Effector memory CD8-positive, alpha-beta T cell (primary cell): ENCODE measurements around the gene CCDC107.
"Not testable (repeated sequence)": the region's sequence is repeated elsewhere in the genome, so short reads cannot be mapped to it uniquely, and the experiment has no call there.

Experiments used
- ATAC-seq: fragments of 150-1000 bp; cut with Tn5 transposase; replicated peaks from 2 replicates; pipeline ENCODE4 v1.10.0; 2021; ENCODE audit warnings: mild to moderate bottlenecking, moderate library complexity
- DNase-seq, 3 experiments: peaks; one replicate each; pipeline ENCODE4 v3.0.0; 2021
- H3K27ac Mint-ChIP-seq, 2 donors: one replicate each; pipeline ENCODE4 v1.8.0; 2022; ENCODE audit warnings: mild to moderate bottlenecking in 2 of 2, mixed read lengths in 2 of 2, moderate library complexity in 2 of 2
- H3K27me3 Mint-ChIP-seq, 2 donors: one replicate each; pipeline ENCODE4 v1.8.0; 2022; ENCODE audit warnings: mixed read lengths in 2 of 2
- H3K36me3 Mint-ChIP-seq: one replicate; pipeline ENCODE4 v1.8.0; 2022; ENCODE audit warnings: mild to moderate bottlenecking, moderate library complexity, mixed read lengths; ENCODE audit not compliant: insufficient read depth
- H3K4me1 Mint-ChIP-seq, 2 donors: one replicate each; pipeline ENCODE4 v1.8.0; 2022; ENCODE audit warnings: low read depth in 2 of 2, mixed read lengths in 2 of 2
- H3K4me3 Mint-ChIP-seq, 2 donors: one replicate each; pipeline ENCODE4 v1.8.0; 2022; ENCODE audit warnings: mild to moderate bottlenecking in 2 of 2, mixed read lengths in 2 of 2, moderate library complexity in 2 of 2
- H3K9me3 Mint-ChIP-seq, 2 donors: one replicate each; pipeline ENCODE4 v1.8.0; 2022; ENCODE audit warnings: mixed read lengths in 2 of 2

Gene CCDC107

DNA sequence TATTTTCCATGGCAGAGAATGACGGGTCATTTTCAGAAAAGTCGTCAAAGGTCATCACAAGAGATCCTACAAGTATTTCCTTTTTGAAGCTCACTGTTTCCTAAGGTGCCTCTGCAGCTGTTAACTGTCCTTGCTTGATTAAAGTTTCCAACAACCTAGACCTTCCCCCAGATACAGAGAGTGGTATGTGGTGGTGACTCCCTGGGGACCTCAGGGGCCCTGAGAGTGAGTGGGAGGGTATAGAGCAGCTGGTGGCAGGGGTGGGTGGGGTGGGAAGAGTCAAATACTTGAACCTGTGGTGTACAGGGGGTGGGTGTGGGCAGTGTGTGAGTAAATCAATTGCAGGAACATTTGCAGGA, 38.3 kb upstream of the CCDC107 start:
- peak; percentile 24 for ATAC-seq
- Mint-ChIP-seq H3K9me3 (no peaks in the 10 kb centered on the region), H3K36me3 (peaks cover 4% of the 10 kb centered on the region), H3K4me1 (peaks cover 41 to 44% of the 10 kb centered on the region in 2 donors), H3K27me3 (no peaks in the 10 kb centered on the region), H3K4me3 (peak overlapping the region; percentile 88 to 89), H3K27ac (peak overlapping the region; percentile 97 to 98)
- no peak for DNase-seq

GRCh38 chr9:35627575-35627974, 30.5 kb upstream of the CCDC107 start:
- H3K4me3 Mint-ChIP-seq, result no peak overlapping the region
- ATAC-seq (no peak), DNase-seq (no peak)
- H3K27ac Mint-ChIP-seq, result peak overlapping the region; percentile 2 to 35
- H3K36me3 Mint-ChIP-seq, result no peaks in the 10 kb centered on the region
- no peaks in the 10 kb centered on the region for H3K27me3 Mint-ChIP-seq
- H3K4me1 Mint-ChIP-seq, result peaks cover 4 to 6% of the 10 kb centered on the region in 2 donors
- no peaks in the 10 kb centered on the region for H3K9me3 Mint-ChIP-seq

- H3K9me3 Mint-ChIP-seq, result no peaks in the 10 kb centered on the region
- no peaks in the 10 kb centered on the region for H3K27me3 Mint-ChIP-seq
- no peaks in the 10 kb centered on the region for H3K36me3 Mint-ChIP-seq
- H3K4me1 Mint-ChIP-seq, result peaks cover 4 to 6% of the 10 kb centered on the region in 2 donors
- DNase-seq (no peak), ATAC-seq (no peak)
- H3K27ac Mint-ChIP-seq, result no peak overlapping the region
- no peak overlapping the region for H3K4me3 Mint-ChIP-seq
Observed at GRCh38 chr9:35628389-35628991, 29.6 kb upstream of the CCDC107 start.

DNA sequence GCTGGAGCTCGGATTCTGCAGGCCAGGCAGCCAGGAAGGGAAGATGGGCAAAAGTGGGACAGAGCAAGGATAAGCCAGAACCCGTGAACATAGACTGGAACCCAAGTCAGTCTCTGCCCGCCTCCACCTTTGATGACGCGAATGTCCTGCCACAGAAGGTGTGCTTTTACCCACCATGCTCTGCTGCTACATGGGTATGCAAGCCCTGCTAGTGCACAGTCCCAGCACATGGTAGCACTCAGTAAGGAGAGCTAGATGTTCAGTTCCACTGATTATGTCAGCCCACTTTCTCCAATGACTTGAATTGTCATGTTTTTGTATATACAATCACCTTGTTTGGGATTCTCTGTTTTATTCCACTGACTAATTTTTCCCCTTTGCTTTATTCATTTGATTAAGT, 28.5 kb upstream of the CCDC107 start:
- no peak for ATAC-seq
- Mint-ChIP-seq H3K4me3 (no peak overlapping the region), H3K9me3 (no peaks in the 10 kb centered on the region), H3K36me3 (no peaks in the 10 kb centered on the region), H3K4me1 (peaks cover 5 to 7% of the 10 kb centered on the region in 2 donors), H3K27ac (no peak overlapping the region), H3K27me3 (no peaks in the 10 kb centered on the region)
- no peak for DNase-seq

DNA sequence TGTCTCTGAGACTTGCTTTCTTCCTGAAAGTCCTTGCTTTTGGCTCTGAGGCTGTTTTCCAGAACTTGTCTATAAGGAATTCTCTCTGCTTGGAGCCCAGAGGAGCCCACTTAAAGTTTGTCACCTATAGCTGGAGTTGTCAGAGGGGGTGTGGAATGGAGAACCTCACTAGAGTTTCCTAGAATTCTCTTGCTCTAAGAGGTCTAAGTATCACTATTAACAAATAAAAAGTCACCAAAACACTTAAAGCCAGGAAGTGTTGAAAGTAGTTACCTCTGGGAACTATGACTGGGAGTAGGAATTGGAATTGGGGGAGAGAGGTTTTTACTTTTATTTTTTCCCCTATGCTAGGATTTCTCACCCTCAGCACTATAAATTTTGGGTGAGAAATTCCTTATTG, 22.4 kb upstream of the CCDC107 start:
- Mint-ChIP-seq H3K36me3 (peaks cover 2% of the 10 kb centered on the region), H3K4me1 (peaks cover 45 to 53% of the 10 kb centered on the region in 2 donors), H3K9me3 (no peaks in the 10 kb centered on the region), H3K4me3 (peak overlapping the region in 1 of 2 donors; percentile 54), H3K27me3 (no peaks in the 10 kb centered on the region), H3K27ac (peak overlapping the region; percentile 89 to 92)
- no peak for DNase-seq
- ATAC-seq, result no peak

- Mint-ChIP-seq H3K27me3 (no peaks in the 10 kb centered on the region), H3K9me3 (no peaks in the 10 kb centered on the region), H3K36me3 (peaks cover 2% of the 10 kb centered on the region), H3K4me3 (peak overlapping the region; percentile 31 to 54), H3K4me1 (peaks cover 48 to 53% of the 10 kb centered on the region in 2 donors), H3K27ac (peak overlapping the region; percentile 89 to 92)
- peak; percentile 16 for ATAC-seq
- no peak for DNase-seq
Observed at GRCh38 chr9:35636135-35636876, 21.8 kb upstream of the CCDC107 start.

GRCh38 chr9:35636877-35637246, 21.2 kb upstream of the CCDC107 start:
- H3K9me3 Mint-ChIP-seq, ATAC-seq, H3K36me3 Mint-ChIP-seq, H3K27me3 Mint-ChIP-seq, DNase-seq: not testable (repeated sequence)
- Mint-ChIP-seq H3K27ac (peak overlapping the region; percentile 89 to 92), H3K4me1 (peaks cover 48 to 53% of the 10 kb centered on the region in 2 donors), H3K4me3 (peak overlapping the region in 1 of 2 donors; percentile 54)

DNA sequence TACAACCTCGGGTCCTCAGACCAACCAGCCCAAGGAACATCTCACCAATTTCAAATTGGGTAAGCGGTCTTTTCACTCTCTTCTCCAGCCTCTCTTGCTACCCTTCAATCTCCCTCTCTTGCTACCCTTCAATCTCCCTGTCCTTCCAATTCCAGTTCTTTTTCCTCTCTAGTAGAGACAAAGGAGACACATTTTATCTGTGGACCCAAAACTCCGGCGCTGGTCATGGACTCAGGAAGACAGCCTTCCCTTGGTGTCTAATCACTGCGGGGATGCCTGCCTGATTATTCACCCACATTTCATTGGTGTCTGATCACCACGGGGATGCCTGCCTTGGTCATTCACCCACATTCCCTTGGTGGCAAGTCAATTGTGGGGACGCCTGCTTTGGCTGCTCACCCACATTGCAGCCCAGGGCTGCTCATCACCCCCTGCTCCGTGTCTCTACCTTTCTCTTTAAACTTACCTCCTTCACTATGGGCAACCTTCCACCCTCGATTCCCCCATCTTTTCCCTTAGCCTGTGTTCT, 20.6 kb upstream of the CCDC107 start:
- H3K4me3 Mint-ChIP-seq, result peak overlapping the region; percentile 54 to 65
- DNase-seq, H3K9me3 Mint-ChIP-seq, H3K36me3 Mint-ChIP-seq, ATAC-seq, H3K27me3 Mint-ChIP-seq: not testable (repeated sequence)
- H3K4me1 Mint-ChIP-seq, result peaks cover 49 to 53% of the 10 kb centered on the region in 2 donors
- peak overlapping the region; percentile 89 to 92 for H3K27ac Mint-ChIP-seq

GRCh38 chr9:35638751-35639150, 19.3 kb upstream of the CCDC107 start:
- H3K36me3 Mint-ChIP-seq, H3K27me3 Mint-ChIP-seq, H3K9me3 Mint-ChIP-seq: not testable (repeated sequence)
- peaks cover 49 to 59% of the 10 kb centered on the region in 2 donors for H3K4me1 Mint-ChIP-seq
- ATAC-seq, result peak; percentile 85
- peak overlapping the region; percentile 89 to 92 for H3K27ac Mint-ChIP-seq
- H3K4me3 Mint-ChIP-seq, result peak overlapping the region; percentile 54 to 65
- peak in 1 of 3 experiments; percentile 37 for DNase-seq

- peak overlapping the region; percentile 21 to 54 for H3K4me3 Mint-ChIP-seq
- H3K4me1 Mint-ChIP-seq, result peaks cover 49 to 59% of the 10 kb centered on the region in 2 donors
- not testable (repeated sequence) for H3K9me3 Mint-ChIP-seq, H3K27me3 Mint-ChIP-seq, H3K36me3 Mint-ChIP-seq, DNase-seq
- peak; percentile 64 for ATAC-seq
- H3K27ac Mint-ChIP-seq, result peak overlapping the region; percentile 89 to 92
Observed at GRCh38 chr9:35639225-35639624, 18.9 kb upstream of the CCDC107 start.

- H3K36me3 Mint-ChIP-seq, result peaks cover 6% of the 10 kb centered on the region
- no peak for DNase-seq
- H3K27ac Mint-ChIP-seq, result peak overlapping the region; percentile 89 to 92
- H3K9me3 Mint-ChIP-seq, result no peaks in the 10 kb centered on the region
- H3K27me3 Mint-ChIP-seq, result no peaks in the 10 kb centered on the region
- H3K4me1 Mint-ChIP-seq, result peaks cover 50 to 57% of the 10 kb centered on the region in 2 donors
- peak overlapping the region; percentile 21 to 54 for H3K4me3 Mint-ChIP-seq
- ATAC-seq, result no peak
Observed at GRCh38 chr9:35639631-35640030, 18.5 kb upstream of the CCDC107 start.

DNA sequence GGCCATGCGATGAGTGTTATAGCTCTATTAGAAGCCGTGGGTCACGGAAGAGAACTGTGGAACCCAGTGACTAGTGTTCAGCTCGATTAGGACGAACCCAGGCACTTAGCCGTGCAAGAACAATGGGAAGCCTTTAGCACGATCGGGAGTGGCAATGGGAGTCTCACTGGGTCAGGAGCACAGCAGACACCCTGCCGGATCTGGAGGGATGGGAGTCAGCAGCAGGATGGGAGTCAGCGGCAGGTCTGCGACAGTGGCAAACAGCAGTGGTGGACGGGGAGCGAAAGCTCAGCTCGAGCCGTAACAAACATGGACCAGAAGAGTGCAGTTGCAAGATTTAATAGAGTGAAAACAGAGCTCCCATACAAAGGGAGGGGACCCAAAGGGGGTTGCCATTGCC, 17.7 kb upstream of the CCDC107 start:
- H3K4me1 Mint-ChIP-seq, result peaks cover 47 to 49% of the 10 kb centered on the region in 2 donors
- not testable (repeated sequence) for H3K36me3 Mint-ChIP-seq, H3K9me3 Mint-ChIP-seq, ATAC-seq, H3K27me3 Mint-ChIP-seq, DNase-seq, H3K4me3 Mint-ChIP-seq, H3K27ac Mint-ChIP-seq

DNA sequence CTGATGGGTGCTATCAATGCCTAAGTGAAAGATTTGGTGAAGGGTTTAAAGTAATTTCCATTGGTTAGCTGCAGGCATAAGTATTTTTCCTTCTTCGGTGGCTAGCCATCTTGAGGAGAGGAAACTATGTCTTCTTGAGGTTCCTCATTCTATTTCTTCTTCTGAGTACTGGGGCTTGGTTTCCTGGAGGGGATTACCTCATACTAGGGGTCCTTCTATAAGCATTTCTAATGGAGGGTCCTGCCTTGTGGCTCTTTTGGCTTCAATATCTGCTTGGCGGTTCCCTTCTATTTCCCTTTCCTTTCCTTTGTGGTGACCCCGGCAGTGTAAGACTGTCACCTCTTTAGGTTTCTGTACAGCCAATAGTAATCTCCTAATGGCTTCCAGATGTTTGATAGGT, 16.6 kb upstream of the CCDC107 start:
- H3K4me3 Mint-ChIP-seq, ATAC-seq, DNase-seq, H3K27me3 Mint-ChIP-seq, H3K9me3 Mint-ChIP-seq: not testable (repeated sequence)
- Mint-ChIP-seq H3K4me1 (peaks cover 46 to 48% of the 10 kb centered on the region in 2 donors), H3K36me3 (peaks cover 14% of the 10 kb centered on the region), H3K27ac (peak overlapping the region in 1 of 2 donors; percentile 55)

- DNase-seq (no peak), ATAC-seq (no peak)
- no peaks in the 10 kb centered on the region for H3K27me3 Mint-ChIP-seq
- H3K27ac Mint-ChIP-seq, result no peak overlapping the region
- peaks cover 40 to 44% of the 10 kb centered on the region in 2 donors for H3K4me1 Mint-ChIP-seq
- H3K36me3 Mint-ChIP-seq, result peaks cover 30% of the 10 kb centered on the region
- H3K4me3 Mint-ChIP-seq, result no peak overlapping the region
- no peaks in the 10 kb centered on the region for H3K9me3 Mint-ChIP-seq
Observed at GRCh38 chr9:35643046-35643445, 15.0 kb upstream of the CCDC107 start.
